Panc1 (cell line): ENCODE data around the gene YPEL1. TPM values are rescaled to one million over a fixed set of nuclear protein-coding genes. Genes with fewer than 3 reads are reported as not detected.

ENCODE experiments used
- ATAC-seq: fragments of 200-7000 bp; cut with Tn5 transposase; 2 replicates; pipeline ENCODE4 v1.9.1; 2020; ENCODE audit warnings: mild to moderate bottlenecking, moderate library complexity
- BruUV-seq: library from RNA; stranded (reverse); fragments of 400-500 nt; replicated peaks from 2 replicates; lab custom pipeline; 2021; lab: Mats Ljungman, UMichigan
- CTCF ChIA-PET: fragments of 300-600 bp; sonication (Branson Sonifier 250); formaldehyde crosslinking; loops from one replicate; lab custom pipeline; 2022; ENCODE audit warnings: antibody characterized with exemption; lab: Charles Lee
- POLR2A ChIA-PET: fragments of 300-600 bp; sonication (Branson Sonifier 250); formaldehyde crosslinking; loops from one replicate; lab custom pipeline; 2022; ENCODE audit warnings: antibody characterized with exemption; lab: Charles Lee
- DNase-seq: peaks from one replicate; pipeline ENCODE4 v3.0.0-alpha.2; 2010; ENCODE audit warnings: low read depth, low spot score
- H3K27ac ChIP-seq: 2 replicates; pipeline ENCODE4 v1.5.1; 2011; ENCODE audit warnings: mild to moderate bottlenecking, low read length, inconsistent platforms
- H3K27me3 ChIP-seq: fragments of 200-500 bp; sonication (Bioruptor generic); 2 replicates; pipeline ENCODE4 v1.6.0; 2014; ENCODE audit warnings: low read length, inconsistent platforms; ENCODE audit not compliant: control insufficient read depth, insufficient read depth
- H3K36me3 ChIP-seq: fragments of 200-500 bp; sonication (Bioruptor generic); 2 replicates; pipeline ENCODE4 v1.5.1; 2014; ENCODE audit warnings: inconsistent platforms, mild to moderate bottlenecking, low read length, moderate library complexity; ENCODE audit not compliant: control insufficient read depth, insufficient read depth
- H3K4me1 ChIP-seq: 2 replicates; pipeline ENCODE4 v1.5.1; 2011; ENCODE audit warnings: inconsistent platforms, mild to moderate bottlenecking, low read length, moderate library complexity; ENCODE audit not compliant: control insufficient read depth, insufficient read depth
- H3K4me3 ChIP-seq, 2 experiments: 2 replicates each; pipeline ENCODE4 v1.5.1; 2011 to 2012; ENCODE audit warnings: low read depth in 2 of 2, low read length in 2 of 2, mild to moderate bottlenecking in 2 of 2, inconsistent platforms in 1 of 2, moderate library complexity in 1 of 2
- H3K9me3 ChIP-seq: fragments of 200-500 bp; sonication (Bioruptor generic); 2 replicates; pipeline ENCODE4 v1.5.1; 2014; ENCODE audit warnings: low read depth, mild to moderate bottlenecking, inconsistent platforms, low read length, moderate library complexity; ENCODE audit not compliant: control insufficient read depth, insufficient read depth
- CTCF ChIP-seq: fragments of 450-650 bp; IDR thresholded peaks from 2 replicates; pipeline ENCODE4 v1.5.1; 2017; ENCODE audit warnings: mild to moderate bottlenecking
- POLR2AphosphoS5 ChIP-seq: IDR thresholded peaks from 2 replicates; pipeline ENCODE4 v1.6.1; 2012; ENCODE audit warnings: mild to moderate bottlenecking, low read depth, low read length, moderate library complexity
- REST ChIP-seq, 2 experiments: IDR thresholded peaks; 2 replicates each; pipeline ENCODE4 v1.6.1; 2011 to 2012; ENCODE audit warnings: low read depth in 2 of 2, control low read depth in 1 of 2, low read length in 1 of 2, mild to moderate bottlenecking in 1 of 2, moderate library complexity in 1 of 2; ENCODE audit not compliant: insufficient read depth in 1 of 2
- SIN3A ChIP-seq: IDR thresholded peaks from 2 replicates; pipeline ENCODE4 v1.6.1; 2012; ENCODE audit warnings: low read depth, mild to moderate bottlenecking, low read length, moderate library complexity, borderline replicate concordance; ENCODE audit not compliant: insufficient read depth
- TCF7L2 ChIP-seq: IDR thresholded peaks from 2 replicates; pipeline ENCODE4 v1.6.1; 2011; ENCODE audit warnings: mild to moderate bottlenecking, low read depth, low read length, inconsistent platforms
- in situ Hi-C: cut with HindIII; loops from 2 replicates; pipeline ENCODE4 v1.10.0; 2016; ENCODE audit warnings: low sequenced_read_pairs, low pct_unique_long_range_greater_than_20kb
- intact Hi-C: fragments of 100-400 bp; cut with micrococcal nuclease; formaldehyde crosslinking; loops from one replicate; pipeline ENCODE4 v1.10.0; 2022; ENCODE audit not compliant: unreplicated experiment
- total RNA-seq: library from RNA; stranded (reverse); gene quantifications from one replicate; pipeline ENCODE4 v1.2.1, GENCODE V29; 2021; ENCODE audit not compliant: unreplicated experiment

The YPEL1 gene
- total RNA-seq, 1 experiment from 2014 or later, result 4.0 TPM

GRCh38 chr22:21761086-21761485 lies 25.5 kb upstream of the YPEL1 start:
- no peak overlapping the region for H3K4me3 ChIP-seq
- ChIA-PET CTCF (no interaction called here), POLR2A (no interaction called here)
- no peak for TF ChIP-seq REST (IDR thresholded peaks at IDR 0.05; ENCODE audit: insufficient read depth in 1 of 2, low read depth in 2 of 2, low read length in 1 of 2)
- TF ChIP-seq TCF7L2, result no peak
- TF ChIP-seq CTCF, result no peak
- TF ChIP-seq POLR2AphosphoS5, result no peak
- TF ChIP-seq SIN3A, result no peak
- H3K9me3 ChIP-seq, result no peaks in the 10 kb centered on the region
- H3K4me1 ChIP-seq, result no peaks in the 10 kb centered on the region
- DNase-seq (no peak), ATAC-seq (no peak)
- in situ Hi-C loops, result no loop called here
- intact Hi-C loops, result no loop called here
- no TSS peak for BruUV-seq
- H3K27me3 ChIP-seq, result no peaks in the 10 kb centered on the region
- no peak overlapping the region for H3K27ac ChIP-seq
- no peaks in the 10 kb centered on the region; the same call in 1 of the 2 replicates for H3K36me3 ChIP-seq

GRCh38 chr22:21760640-21761039 lies 25.0 kb upstream of the YPEL1 start:
- ATAC-seq, result no peak
- DNase-seq, result no peak
- TF ChIP-seq REST (IDR thresholded peaks at IDR 0.05; ENCODE audit: insufficient read depth in 1 of 2, low read depth in 2 of 2, low read length in 1 of 2) (no peak), TCF7L2 (no peak), SIN3A (no peak), CTCF (no peak)
- H3K4me3 ChIP-seq, result no peak overlapping the region
- H3K36me3 ChIP-seq, result no peaks in the 10 kb centered on the region; the same call in 1 of the 2 replicates
- H3K27ac ChIP-seq, result no peak overlapping the region
- in situ Hi-C loops (no loop called here), intact Hi-C loops (no loop called here)
- CTCF ChIA-PET, result no interaction called here
- no peaks in the 10 kb centered on the region for H3K27me3 ChIP-seq
- POLR2A ChIA-PET, result no interaction called here
- no peaks in the 10 kb centered on the region for H3K9me3 ChIP-seq
- H3K4me1 ChIP-seq, result no peaks in the 10 kb centered on the region
- no TSS peak for BruUV-seq
